ENCODE results near the gene CC2D2A.

DNA sequence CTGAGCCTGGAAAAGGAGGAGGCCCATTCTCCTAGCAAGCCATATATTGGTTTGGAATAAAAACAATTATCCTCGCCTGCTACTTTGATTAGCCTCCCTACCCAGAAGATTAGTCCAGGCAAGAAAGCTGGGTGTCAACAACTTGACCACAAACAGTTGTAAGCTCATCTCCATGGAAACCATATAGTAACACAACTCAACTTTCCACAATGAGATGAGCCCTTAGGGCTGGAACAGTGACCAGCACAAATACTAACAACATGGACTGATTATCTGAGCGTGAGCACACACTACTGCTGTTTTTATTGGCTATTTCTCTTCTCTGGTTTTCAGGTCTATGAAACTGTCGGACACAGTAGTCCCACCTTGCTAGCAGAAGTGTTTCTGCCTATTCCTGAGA is 80.8 kb downstream of the CC2D2A start:
- TF ChIP-seq, protein P1, sequence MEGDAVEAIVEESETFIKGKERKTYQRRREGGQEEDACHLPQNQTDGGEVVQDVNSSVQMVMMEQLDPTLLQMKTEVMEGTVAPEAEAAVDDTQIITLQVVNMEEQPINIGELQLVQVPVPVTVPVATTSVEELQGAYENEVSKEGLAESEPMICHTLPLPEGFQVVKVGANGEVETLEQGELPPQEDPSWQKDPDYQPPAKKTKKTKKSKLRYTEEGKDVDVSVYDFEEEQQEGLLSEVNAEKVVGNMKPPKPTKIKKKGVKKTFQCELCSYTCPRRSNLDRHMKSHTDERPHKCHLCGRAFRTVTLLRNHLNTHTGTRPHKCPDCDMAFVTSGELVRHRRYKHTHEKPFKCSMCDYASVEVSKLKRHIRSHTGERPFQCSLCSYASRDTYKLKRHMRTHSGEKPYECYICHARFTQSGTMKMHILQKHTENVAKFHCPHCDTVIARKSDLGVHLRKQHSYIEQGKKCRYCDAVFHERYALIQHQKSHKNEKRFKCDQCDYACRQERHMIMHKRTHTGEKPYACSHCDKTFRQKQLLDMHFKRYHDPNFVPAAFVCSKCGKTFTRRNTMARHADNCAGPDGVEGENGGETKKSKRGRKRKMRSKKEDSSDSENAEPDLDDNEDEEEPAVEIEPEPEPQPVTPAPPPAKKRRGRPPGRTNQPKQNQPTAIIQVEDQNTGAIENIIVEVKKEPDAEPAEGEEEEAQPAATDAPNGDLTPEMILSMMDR (IDR thresholded peaks at IDR 0.05) = no peak
- no peak for TF ChIP-seq POLR2A (IDR thresholded peaks at IDR 0.05)
